Renal cortex interstitium (tissue), 11 donors: Measurements from ENCODE around the gene IGFBP5. TPM values are rescaled to one million over a fixed set of nuclear protein-coding genes. Genes with fewer than 3 reads are reported as not detected.

ENCODE experiments used
- DNase-seq, 11 donors: peaks; one replicate each; pipeline ENCODE4 v3.0.0-alpha.2; 2013; ENCODE audit warnings: low read depth in 9 of 11, low spot score in 4 of 11; ENCODE audit errors: extremely low read depth in 1 of 11
- polyA plus RNA-seq, 3 donors: library from polyadenylated mRNA; unstranded; fragments of 120-200 nt; gene quantifications; one replicate each; pipeline ENCODE4 v1.2.1, GENCODE V29; 2013; ENCODE audit not compliant: insufficient read length in 3 of 3

IGFBP5 gene
- polyA plus RNA-seq, 3 donors = 284 to 370 (median 337) TPM

- DNase-seq = no peak
Measured at GRCh38 chr2:216694082-216694825, 1.1 kb downstream of the IGFBP5 start.

DNA sequence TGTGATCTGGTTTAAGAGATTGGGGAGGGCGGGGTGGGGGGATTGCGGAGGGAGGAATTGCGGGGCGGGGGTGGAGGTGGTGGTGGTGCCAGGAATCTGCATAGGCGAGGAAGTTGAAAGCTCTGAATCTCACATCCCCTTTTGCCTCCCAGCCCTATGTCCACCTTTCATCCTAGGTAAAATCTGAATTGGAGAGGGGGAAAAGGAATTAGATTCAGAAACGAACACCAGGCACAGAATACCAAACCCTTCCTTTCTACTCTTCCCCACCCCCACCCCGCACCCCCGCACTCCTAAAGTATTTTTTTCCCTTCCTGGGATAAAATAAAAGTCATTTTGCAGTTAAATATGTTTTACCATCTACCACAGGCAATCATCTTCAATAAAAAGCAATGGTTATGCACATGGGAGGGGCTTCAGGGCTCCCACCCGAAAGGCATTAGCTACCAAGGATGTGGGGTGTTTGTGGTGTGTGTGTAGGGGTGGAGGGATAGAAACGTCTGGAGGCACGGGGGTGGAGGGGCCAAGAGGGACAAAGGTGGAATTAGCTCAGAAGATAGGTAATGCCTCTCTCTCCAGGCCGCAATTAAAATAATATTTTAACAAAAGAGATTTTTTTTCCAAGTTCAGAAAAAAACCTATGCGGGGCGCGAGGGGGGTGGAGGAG, 1.8 kb downstream of the IGFBP5 start:
- no peak for DNase-seq

DNA sequence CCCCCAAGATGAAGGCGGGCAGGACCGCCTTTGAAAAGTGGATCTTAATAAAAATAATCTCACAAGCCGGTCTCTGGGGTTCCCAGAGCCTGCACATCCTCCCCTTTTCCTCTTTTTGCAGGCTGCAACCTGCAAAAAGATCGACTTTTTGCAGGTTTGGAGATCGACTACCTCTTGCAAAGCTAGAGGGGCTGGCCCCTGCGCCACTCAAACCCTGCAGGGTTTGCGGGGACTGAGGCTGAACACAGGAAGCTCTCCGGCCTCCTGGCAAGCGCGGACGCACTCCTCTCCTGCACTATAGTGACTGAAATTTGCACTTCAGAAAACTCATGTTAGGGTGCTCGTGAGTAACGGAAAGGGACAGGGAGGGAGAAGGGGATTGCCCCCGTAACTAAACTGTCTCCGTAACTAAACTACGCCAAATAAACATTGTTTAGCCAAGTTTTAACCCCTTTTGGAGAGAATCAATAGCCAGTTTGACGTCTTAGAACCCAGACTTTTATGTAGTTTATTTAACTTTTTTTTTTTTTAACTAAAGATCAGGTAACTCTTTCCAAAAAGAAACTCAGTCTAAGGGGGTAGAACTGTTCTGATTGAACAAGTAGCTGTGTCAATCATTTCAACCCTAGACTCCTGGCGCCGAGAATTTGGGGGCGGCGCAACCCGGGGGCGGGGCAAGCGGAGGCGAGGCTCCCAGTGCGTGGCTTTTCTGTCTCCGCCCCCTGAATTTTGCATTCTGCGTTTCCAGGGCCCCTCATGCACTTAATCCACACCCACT, 2.5 kb downstream of the IGFBP5 start:
- DNase-seq = peak in 5 of 11 donors; percentile 78 to 87 (median 83)

- peak in 7 of 11 donors; percentile 71 to 87 (median 83) for DNase-seq
Measured at GRCh38 chr2:216690853-216691741, 4.3 kb downstream of the IGFBP5 start.

DNA sequence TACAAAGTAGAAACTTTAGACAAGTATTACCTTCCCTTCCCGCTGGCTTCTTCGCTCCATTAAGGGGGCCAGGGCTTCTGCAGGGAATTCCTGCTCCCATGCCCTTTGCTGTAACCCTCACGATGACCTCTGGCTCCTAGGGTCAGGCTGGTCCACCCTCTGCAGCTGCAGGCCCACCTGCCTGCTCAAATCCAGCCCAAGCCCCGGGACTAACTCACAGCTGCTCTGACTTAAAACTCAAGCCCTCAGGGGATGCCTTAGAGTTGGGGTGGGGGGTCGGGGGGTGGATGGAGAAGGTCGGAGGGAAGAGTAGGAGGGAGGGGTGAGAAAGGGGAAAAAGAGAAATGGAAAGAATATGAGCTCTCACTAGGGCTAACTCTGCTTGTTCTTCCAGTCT, 4.9 kb downstream of the IGFBP5 start:
- DNase-seq = no peak

DNA sequence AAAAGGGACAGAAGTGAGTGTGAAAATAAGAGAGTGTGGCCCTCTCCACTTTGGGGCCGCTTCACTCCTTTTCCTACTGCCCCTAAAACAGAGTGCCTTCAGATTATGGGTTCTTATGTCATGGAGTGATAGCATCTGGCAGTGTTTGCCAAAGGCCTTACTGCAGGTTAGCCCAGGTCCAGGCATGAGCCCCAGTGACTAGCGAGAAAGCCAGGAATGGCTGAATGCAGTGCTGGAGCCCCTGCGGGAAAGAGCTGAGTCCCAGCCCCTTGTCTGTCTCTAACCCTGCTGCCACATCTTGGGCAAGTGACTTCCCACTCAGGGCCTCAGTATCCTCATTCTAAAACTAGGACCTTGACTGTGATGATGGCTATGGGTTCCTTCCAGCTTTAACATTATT, 6.0 kb downstream of the IGFBP5 start:
- no peak for DNase-seq

DNA sequence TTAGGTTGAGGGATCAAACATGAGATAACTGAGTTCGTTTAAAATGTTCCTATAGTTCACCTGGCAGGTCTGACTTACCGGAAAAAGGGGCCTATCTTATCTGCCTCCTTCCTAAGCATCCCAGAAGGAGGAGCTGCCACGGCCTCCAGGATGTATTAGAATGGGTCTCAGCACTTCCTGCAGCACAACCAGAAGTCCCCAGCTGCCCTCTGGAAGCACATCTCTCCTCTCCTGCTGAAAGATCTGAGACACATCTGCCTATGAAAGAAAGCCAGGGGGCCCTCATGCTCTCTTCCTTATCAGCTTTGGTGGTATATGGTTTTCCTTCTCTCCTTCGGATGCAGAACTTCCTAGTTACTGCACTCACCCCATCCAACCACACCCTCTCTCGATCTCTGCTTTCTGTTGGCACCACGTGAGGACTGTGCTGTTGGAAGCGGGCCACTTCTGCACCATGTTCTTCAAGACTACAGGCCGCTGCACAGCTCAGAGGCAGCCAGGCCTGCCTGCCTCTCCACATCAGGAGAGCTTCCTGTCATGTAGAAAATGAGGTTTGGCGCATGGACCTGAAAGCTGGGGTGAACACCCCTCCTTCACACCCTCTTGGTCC, 6.5 kb downstream of the IGFBP5 start:
- no peak for DNase-seq

DNA sequence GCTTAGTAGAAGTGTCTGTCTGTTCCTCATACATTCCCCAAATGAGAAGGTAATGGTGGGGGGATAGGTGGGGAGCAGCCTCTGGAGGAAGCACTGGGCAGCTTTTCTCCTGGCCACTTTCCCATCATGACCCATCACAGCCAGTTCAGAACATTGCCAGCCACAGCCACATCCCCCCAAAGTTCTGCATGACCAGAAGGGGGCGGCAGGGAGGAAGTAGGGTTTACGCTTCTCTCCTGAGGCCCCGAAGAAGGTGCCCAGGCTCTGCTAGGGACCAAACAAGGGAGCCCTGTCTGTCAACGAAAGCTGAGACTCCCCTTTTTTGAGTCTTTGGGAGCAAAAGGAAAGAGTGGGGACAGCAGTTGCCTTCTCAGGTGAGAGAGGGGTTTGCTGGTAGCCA, 7.7 kb downstream of the IGFBP5 start:
- DNase-seq = no peak

DNA sequence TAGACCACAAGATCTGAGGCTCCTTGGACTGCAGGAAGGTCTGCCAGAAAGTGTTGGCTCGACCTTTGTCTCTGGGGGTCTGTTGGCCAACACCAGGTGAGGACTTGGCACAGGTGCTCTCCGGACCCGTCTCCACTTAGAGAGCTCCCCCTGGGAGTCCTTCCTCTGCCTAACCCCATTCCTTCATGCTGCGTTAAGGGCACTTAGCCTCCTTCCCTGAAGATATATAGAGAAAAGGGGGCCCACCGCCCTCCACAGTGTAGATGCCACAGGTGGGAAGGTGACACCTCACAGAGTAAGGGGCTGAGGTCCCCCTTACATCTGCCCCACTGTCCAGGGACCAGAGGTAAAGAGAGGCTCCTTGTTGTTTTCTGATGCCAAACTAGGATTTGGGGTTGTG, 8.2 kb downstream of the IGFBP5 start:
- DNase-seq = no peak

GRCh38 chr2:216685327-216685875, 9.9 kb downstream of the IGFBP5 start:
- DNase-seq = no peak

GRCh38 chr2:216683846-216684245, 11.5 kb downstream of the IGFBP5 start:
- no peak for DNase-seq

GRCh38 chr2:216681683-216682082, 13.7 kb downstream of the IGFBP5 start:
- no peak for DNase-seq

GRCh38 chr2:216680951-216681629, 14.3 kb downstream of the IGFBP5 start:
- DNase-seq = no peak

DNA sequence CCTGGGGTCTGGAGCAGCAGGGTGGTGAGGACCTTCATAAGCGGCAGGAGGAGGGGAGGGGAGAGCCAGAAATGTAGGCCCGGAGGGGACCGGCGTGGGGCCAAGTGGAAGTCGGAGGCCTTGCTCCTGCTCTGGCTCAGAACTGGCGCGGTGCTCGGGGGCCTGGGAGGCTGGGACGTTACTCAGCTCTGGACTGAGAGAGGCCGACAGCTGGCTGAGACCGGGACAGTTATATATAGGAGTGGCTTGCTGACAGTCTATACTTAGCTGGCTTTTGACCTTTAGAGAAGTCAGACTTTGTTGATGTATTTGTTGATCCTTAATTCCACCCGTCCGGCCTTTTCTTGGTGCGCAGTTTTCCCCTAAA, 15.7 kb downstream of the IGFBP5 start:
- no peak for DNase-seq

DNA sequence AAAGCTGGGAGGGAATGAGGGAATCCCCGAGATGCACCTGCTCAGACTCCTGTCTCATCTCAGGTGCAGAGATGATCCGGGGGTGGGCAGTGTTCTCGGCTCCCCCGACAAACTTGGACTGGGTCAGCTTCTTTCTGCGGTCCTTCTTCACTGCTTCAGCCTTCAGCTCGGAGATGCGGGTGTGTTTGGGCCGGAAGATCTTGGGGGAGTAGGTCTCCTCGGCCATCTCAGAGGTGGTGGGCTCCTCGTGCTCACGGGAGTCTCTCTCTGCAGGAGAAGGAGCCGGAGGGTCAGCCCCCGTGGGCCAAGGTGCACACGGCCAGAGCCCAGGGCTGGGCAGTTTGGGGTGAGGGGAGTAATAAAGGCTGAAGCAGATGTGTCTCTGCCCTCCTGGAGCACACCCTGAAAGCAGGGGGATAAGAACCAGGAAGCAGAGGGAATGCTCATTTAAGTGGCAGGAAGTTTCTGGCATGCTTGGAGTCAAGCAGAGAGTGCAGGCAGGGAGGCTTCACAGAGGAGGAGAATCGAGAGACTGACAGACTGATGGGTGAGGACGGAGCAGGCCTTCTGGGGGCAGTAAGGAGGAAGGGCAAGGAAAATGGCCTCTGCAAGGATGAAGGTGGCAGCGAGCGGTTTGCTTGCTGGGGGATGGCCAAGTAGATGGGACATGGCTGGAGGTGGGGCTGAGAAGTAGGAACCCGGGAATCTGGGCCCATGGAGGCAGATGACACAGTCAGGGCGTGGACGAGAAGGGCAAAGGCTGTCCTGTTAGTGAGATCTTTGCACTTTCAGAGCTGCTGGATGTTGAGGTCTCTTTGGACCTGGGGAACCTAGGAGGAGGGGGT, 16.3 kb downstream of the IGFBP5 start:
- DNase-seq = no peak

GRCh38 chr2:216678098-216678465, 17.3 kb downstream of the IGFBP5 start:
- no peak for DNase-seq

GRCh38 chr2:216677439-216678097, 17.8 kb downstream of the IGFBP5 start:
- DNase-seq = no peak
